OCI-LY1 (cell line): ENCODE measurements around the gene MYOZ3.

Source experiments
- H2AFZ ChIP-seq: fragments of 200-600 bp; sonication (generic), shearing (Covaris generic); 2 replicates; pipeline ENCODE4 v1.6.0; 2014; ENCODE audit warnings: antibody characterized with exemption, mild to moderate bottlenecking, low read length
- H3F3A ChIP-seq: fragments of 200-600 bp; sonication (generic), shearing (Covaris generic); 2 replicates; pipeline ENCODE4 v1.6.0; 2014; ENCODE audit warnings: mild to moderate bottlenecking, antibody characterized with exemption, low read length, moderate library complexity; ENCODE audit not compliant: insufficient read depth
- H3K27ac ChIP-seq: fragments of 200-600 bp; sonication (generic); 2 replicates; pipeline ENCODE4 v1.5.1; 2014; ENCODE audit warnings: low read length, mixed run types, mild to moderate bottlenecking, low read depth; ENCODE audit not compliant: poor library complexity, severe bottlenecking
- H3K27me3 ChIP-seq: fragments of 200-600 bp; sonication (generic); 2 replicates; pipeline ENCODE4 v1.6.0; 2014; ENCODE audit warnings: antibody characterized with exemption, mild to moderate bottlenecking, low read length, moderate library complexity; ENCODE audit not compliant: insufficient read depth
- H3K36me3 ChIP-seq: fragments of 200-600 bp; sonication (generic); 2 replicates; pipeline ENCODE4 v1.6.1; 2014; ENCODE audit warnings: mild to moderate bottlenecking, antibody characterized with exemption, low read length, moderate library complexity, mixed read lengths; ENCODE audit not compliant: insufficient read depth
- H3K4me1 ChIP-seq: fragments of 200-600 bp; sonication (generic); 2 replicates; pipeline ENCODE4 v1.5.1; 2014; ENCODE audit warnings: mild to moderate bottlenecking, low read length, moderate library complexity; ENCODE audit not compliant: insufficient read depth, severe bottlenecking
- H3K4me2 ChIP-seq: fragments of 200-600 bp; sonication (generic), shearing (Covaris generic); 2 replicates; pipeline ENCODE4 v1.6.1; 2014; ENCODE audit warnings: low read length
- H3K4me3 ChIP-seq: fragments of 200-600 bp; sonication (generic); 2 replicates; pipeline ENCODE4 v1.5.1; 2014; ENCODE audit warnings: low read length, low read depth, mild to moderate bottlenecking, mixed read lengths; ENCODE audit not compliant: poor library complexity, severe bottlenecking
- H3K79me2 ChIP-seq: fragments of 200-600 bp; shearing (Covaris generic); 2 replicates; pipeline ENCODE4 v1.6.1; 2016; ENCODE audit warnings: mixed run types, low read length, mixed read lengths; ENCODE audit not compliant: insufficient read depth
- H3K9ac ChIP-seq: fragments of 200-600 bp; sonication (generic), shearing (Covaris generic); 2 replicates; pipeline ENCODE4 v1.6.1; 2014; ENCODE audit warnings: mild to moderate bottlenecking, low read length, mixed read lengths
- H3K9me2 ChIP-seq: fragments of 200-600 bp; sonication (generic), shearing (Covaris generic); 2 replicates; pipeline ENCODE4 v1.6.1; 2014; ENCODE audit warnings: low read depth, mild to moderate bottlenecking, low read length, mixed read lengths
- H3K9me3 ChIP-seq: fragments of 200-600 bp; shearing (Covaris generic); 2 replicates; pipeline ENCODE4 v1.6.1; 2014; ENCODE audit warnings: low read length, mixed read lengths
- H4K20me1 ChIP-seq: fragments of 200-600 bp; sonication (generic), shearing (Covaris generic); 2 replicates; pipeline ENCODE4 v1.6.0; 2016; ENCODE audit warnings: mild to moderate bottlenecking, low read length; ENCODE audit not compliant: insufficient read depth
- CTCF ChIP-seq: fragments of 200-600 bp; sonication (generic), shearing (Covaris generic); IDR thresholded peaks from 2 replicates; pipeline ENCODE4 v1.5.1; 2017; ENCODE audit warnings: mild to moderate bottlenecking, antibody characterized with exemption, low read length, moderate library complexity, mixed read lengths
- EZH2 ChIP-seq: fragments of 200-600 bp; sonication (generic), shearing (Covaris generic); IDR thresholded peaks from 2 replicates; pipeline ENCODE4 v1.8.0; 2017; ENCODE audit warnings: borderline replicate concordance, mixed run types, mild to moderate bottlenecking, antibody characterized with exemption, low read length, moderate library complexity, mixed read lengths

MYOZ3 gene

GRCh38 chr5:150618588-150619281 lies 42.3 kb upstream of the MYOZ3 start:
- Histone ChIP-seq H3K4me1 (no peaks in the 10 kb centered on the region), H3K9me2 (no peaks in the 10 kb centered on the region), H3K79me2 (no peaks in the 10 kb centered on the region), H3F3A (no peaks in the 10 kb centered on the region), H3K4me2 (no peak overlapping the region), H3K9me3 (no peaks in the 10 kb centered on the region), H4K20me1 (no peaks in the 10 kb centered on the region), H3K4me3 (no peak overlapping the region), H3K27me3 (peaks cover 5% of the 10 kb centered on the region; the same call in 1 of the 2 replicates), H2AFZ (no peak overlapping the region), H3K9ac (no peak overlapping the region), H3K27ac (no peak overlapping the region), H3K36me3 (no peaks in the 10 kb centered on the region)
- TF ChIP-seq CTCF (no peak), EZH2 (no peak)

- H4K20me1 ChIP-seq = no peaks in the 10 kb centered on the region
- H3K36me3 ChIP-seq = no peaks in the 10 kb centered on the region
- H3F3A ChIP-seq = no peaks in the 10 kb centered on the region
- H3K27ac ChIP-seq = no peak overlapping the region
- TF ChIP-seq EZH2 = no peak
- no peak for TF ChIP-seq CTCF
- H3K9me2 ChIP-seq = no peaks in the 10 kb centered on the region
- H3K4me2 ChIP-seq = no peak overlapping the region
- H3K4me1 ChIP-seq = no peaks in the 10 kb centered on the region
- H3K27me3 ChIP-seq = peaks cover 8% of the 10 kb centered on the region; the same call in 1 of the 2 replicates
- H3K4me3 ChIP-seq = no peak overlapping the region
- no peaks in the 10 kb centered on the region for H3K9me3 ChIP-seq
- H3K79me2 ChIP-seq = no peaks in the 10 kb centered on the region
- no peak overlapping the region for H3K9ac ChIP-seq
- no peak overlapping the region for H2AFZ ChIP-seq
Measured at GRCh38 chr5:150619359-150620230, 41.5 kb upstream of the MYOZ3 start.

- Histone ChIP-seq H3F3A (no peaks in the 10 kb centered on the region), H3K27me3 (peaks cover 4% of the 10 kb centered on the region; the same call in 1 of the 2 replicates), H3K4me3 (no peak overlapping the region), H3K79me2 (no peaks in the 10 kb centered on the region), H3K36me3 (no peaks in the 10 kb centered on the region), H3K9me2 (no peaks in the 10 kb centered on the region), H3K9me3 (no peaks in the 10 kb centered on the region), H3K4me1 (peaks cover 4% of the 10 kb centered on the region), H2AFZ (no peak overlapping the region), H3K9ac (no peak overlapping the region), H3K4me2 (no peak overlapping the region), H3K27ac (no peak overlapping the region), H4K20me1 (no peaks in the 10 kb centered on the region)
- no peak for TF ChIP-seq CTCF
- no peak for TF ChIP-seq EZH2
Measured at GRCh38 chr5:150621301-150621700, 39.8 kb upstream of the MYOZ3 start.
